Central memory CD8-positive, alpha-beta T cell (primary cell): ENCODE measurements around the gene LTB4R2.

Experiments used
- ATAC-seq: fragments of 150-1000 bp; cut with Tn5 transposase; replicated peaks from 2 replicates; pipeline ENCODE4 v1.10.0; 2022; ENCODE audit warnings: mild to moderate bottlenecking, moderate FRiP score, moderate number of reproducible peaks; ENCODE audit not compliant: poor library complexity, severe bottlenecking; ENCODE audit errors: extremely low read depth
- DNase-seq, 2 donors: peaks; one replicate each; pipeline ENCODE4 v3.0.0; 2021; ENCODE audit warnings: low spot score in 2 of 2
- H3K27ac Mint-ChIP-seq: one replicate; pipeline ENCODE4 v1.8.0; 2022; ENCODE audit warnings: low read depth, mild to moderate bottlenecking, moderate library complexity, mixed read lengths
- H3K27me3 Mint-ChIP-seq: one replicate; pipeline ENCODE4 v1.8.0; 2022; ENCODE audit warnings: mixed read lengths
- H3K36me3 Mint-ChIP-seq: one replicate; pipeline ENCODE4 v1.8.0; 2022; ENCODE audit warnings: mild to moderate bottlenecking, moderate library complexity, mixed read lengths; ENCODE audit not compliant: insufficient read depth
- H3K4me1 Mint-ChIP-seq: one replicate; pipeline ENCODE4 v1.8.0; 2022; ENCODE audit warnings: mixed read lengths
- H3K4me3 Mint-ChIP-seq: one replicate; pipeline ENCODE4 v1.8.0; 2022; ENCODE audit warnings: mild to moderate bottlenecking, moderate library complexity, mixed read lengths
- H3K9me3 Mint-ChIP-seq: one replicate; pipeline ENCODE4 v1.8.0; 2022; ENCODE audit warnings: mixed read lengths

The LTB4R2 gene

DNA sequence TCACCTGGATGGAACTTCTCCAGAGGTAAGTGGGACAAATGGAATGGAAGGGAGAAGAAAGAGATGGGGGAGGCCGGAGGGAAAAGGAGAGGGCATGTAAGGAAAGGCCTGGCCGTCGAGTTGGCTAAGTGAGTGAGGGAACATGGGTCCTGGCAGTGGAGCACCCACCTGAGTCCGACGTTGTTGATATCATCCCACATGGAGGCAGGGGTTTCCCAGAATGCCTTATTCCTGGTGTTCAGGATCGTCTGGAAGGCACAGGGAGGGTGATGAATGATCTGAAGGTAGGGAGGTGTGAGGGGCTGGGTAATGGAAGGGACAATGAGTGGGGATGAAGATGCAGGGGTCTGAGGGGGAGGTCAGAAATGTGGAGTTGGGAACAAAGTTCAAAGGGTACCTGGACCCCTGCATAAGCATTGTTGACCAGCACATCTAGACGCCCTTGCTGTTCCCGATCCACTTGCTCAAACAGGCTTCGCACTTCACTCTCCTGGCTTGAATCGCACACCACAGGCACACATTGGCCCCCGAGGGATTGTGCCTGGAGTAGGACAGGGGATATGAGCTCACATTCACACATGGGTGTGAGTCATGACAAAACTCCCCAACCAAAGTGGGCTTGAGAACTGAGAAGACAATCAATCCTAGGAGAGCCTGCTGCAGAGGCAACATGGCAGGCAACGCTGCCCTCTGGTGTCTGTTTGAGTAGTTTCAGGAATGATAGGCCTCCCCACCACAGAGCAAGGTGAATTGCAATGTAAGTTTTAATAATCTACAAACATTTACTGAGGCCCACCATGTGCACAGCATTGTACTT lies 13.4 kb upstream of the LTB4R2 start:
- DNase-seq (peak; percentile 48 to 64), ATAC-seq (peak; percentile 61)
- H3K36me3 Mint-ChIP-seq = peaks cover 29% of the 10 kb centered on the region
- peaks cover 41% of the 10 kb centered on the region for H3K4me1 Mint-ChIP-seq
- H3K27me3 Mint-ChIP-seq = no peaks in the 10 kb centered on the region
- H3K9me3 Mint-ChIP-seq = no peaks in the 10 kb centered on the region
- no peak overlapping the region for H3K4me3 Mint-ChIP-seq
- peak overlapping the region; percentile 75 for H3K27ac Mint-ChIP-seq

DNA sequence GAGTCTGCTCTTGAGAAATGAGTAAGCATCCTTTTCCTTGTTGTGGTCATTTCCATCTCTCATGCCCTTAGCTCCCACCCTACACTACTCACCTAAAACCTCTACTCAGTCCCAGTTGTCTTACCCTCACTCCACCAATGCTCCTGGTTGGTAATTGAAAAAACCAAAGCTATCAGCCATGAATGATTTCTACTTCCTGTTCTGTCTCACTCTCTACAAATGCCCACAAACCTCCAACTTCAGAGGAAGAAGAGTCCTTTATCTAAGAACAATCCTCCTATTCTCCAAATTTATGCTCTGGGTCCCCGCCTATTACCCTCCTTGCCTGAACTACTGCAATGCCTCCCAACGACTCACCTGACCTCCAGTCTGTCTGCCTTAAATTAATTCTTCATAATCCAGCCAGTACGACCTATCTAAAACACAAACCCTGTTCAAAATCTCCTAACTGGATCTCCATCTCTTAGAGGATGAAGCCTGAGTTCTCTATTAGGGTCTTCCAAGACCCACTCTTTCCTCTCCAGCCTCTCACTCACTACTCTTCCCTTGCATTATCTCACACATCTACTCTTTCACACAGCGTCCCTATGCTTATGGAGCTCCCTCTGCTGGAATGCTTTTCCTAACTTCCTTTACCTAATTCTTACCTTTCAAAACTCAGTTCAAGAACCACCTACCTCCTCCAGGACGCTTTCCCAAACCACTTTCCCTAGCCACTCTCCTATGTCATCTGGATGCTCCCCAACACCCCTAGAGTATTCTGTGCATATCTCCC lies 12.6 kb upstream of the LTB4R2 start:
- H3K27me3 Mint-ChIP-seq = no peaks in the 10 kb centered on the region
- ATAC-seq (no peak), DNase-seq (no peak)
- H3K36me3 Mint-ChIP-seq = peaks cover 32% of the 10 kb centered on the region
- peaks cover 41% of the 10 kb centered on the region for H3K4me1 Mint-ChIP-seq
- peak overlapping the region; percentile 75 for H3K27ac Mint-ChIP-seq
- no peak overlapping the region for H3K4me3 Mint-ChIP-seq
- no peaks in the 10 kb centered on the region for H3K9me3 Mint-ChIP-seq

DNA sequence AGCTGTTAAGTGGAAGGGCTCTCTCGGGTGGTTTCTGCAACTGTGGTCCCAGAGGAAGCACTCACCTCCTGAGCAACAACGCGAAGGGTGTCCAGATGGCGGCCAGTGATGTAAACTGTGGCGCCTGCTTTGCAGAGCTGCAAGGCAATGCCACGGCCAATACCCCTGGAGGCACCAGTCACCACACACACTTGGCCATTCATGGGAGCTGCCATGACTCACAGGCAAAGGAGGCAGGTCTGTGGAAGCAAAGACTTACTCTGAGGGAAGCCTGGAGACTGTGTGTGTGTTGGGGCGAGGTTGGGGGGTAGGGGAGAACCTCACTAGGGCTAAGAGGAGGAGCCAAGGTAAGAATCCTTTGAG lies 11.1 kb upstream of the LTB4R2 start:
- DNase-seq (no peak), ATAC-seq (no peak)
- H3K4me3 Mint-ChIP-seq = peak overlapping the region; percentile 90
- peaks cover 41% of the 10 kb centered on the region for H3K4me1 Mint-ChIP-seq
- H3K36me3 Mint-ChIP-seq = peaks cover 41% of the 10 kb centered on the region
- peak overlapping the region; percentile 92 for H3K27ac Mint-ChIP-seq
- H3K9me3 Mint-ChIP-seq = no peaks in the 10 kb centered on the region
- H3K27me3 Mint-ChIP-seq = no peaks in the 10 kb centered on the region

DNA sequence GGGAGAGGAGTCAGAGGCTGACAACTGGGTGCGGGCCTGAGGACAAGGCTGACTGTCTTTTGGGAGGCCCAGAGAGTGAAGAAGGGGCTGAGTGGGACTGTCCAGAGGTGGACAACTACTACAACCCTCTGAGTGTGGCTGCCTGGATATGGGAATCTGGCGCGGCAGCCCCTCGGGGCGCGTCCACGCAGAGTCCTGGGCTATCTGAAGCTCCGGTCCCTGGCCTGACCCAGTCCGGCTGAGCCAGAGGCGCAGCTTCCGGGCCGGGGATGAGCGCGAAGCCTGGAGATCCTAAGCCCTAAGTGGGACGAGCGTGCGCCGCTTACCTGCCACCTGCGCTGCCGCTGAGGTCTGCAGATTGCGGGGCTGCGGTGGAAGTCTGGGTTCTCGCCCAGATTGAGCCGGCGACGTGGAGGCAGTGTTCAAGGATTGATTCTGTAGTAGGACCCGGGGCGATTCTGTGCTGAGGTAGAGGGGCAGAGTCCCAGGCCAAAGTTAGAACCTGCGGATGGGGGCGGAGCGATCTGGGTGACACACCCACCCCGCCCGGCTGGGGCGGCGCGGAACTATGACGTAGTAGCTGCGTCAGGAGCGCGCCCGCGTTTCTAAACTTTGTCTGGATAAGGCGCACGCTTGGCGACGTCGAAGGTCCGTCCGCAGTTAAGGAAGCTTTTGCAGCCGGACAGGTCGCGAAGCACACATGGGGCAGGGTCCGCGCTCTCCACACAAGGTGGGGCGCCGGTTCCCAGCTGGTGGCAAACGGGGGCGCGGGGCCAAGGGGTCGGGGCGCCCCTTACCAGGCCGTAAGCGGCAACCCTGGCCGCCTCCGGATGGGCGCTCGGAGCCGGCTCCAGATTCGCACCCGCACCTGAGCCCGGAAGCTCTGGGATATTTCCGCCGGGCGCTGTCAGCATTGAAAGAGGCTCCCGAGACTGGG lies 10.4 kb upstream of the LTB4R2 start, which contains the start of the genes DHRS1 and NOP9:
TSS of gene DHRS1 (minus strand) at position 526 of the 937 bp plus-strand sequence. CDS start 674 bp downstream, outside the sequence.
TSS of gene NOP9 (plus strand) at position 596 of the 937 bp plus-strand sequence. CDS start at position 701, 105 bp downstream.
- DNase-seq = peak; percentile 90 to 92
- Mint-ChIP-seq H3K9me3 (no peaks in the 10 kb centered on the region), H3K36me3 (peaks cover 45% of the 10 kb centered on the region), H3K4me1 (peaks cover 41% of the 10 kb centered on the region), H3K4me3 (peak within 1 kb of the TSS; percentile 90), H3K27me3 (no peaks in the 10 kb centered on the region), H3K27ac (peak within 1 kb of the TSS; percentile 92)
- ATAC-seq = peak; percentile 82

DNA sequence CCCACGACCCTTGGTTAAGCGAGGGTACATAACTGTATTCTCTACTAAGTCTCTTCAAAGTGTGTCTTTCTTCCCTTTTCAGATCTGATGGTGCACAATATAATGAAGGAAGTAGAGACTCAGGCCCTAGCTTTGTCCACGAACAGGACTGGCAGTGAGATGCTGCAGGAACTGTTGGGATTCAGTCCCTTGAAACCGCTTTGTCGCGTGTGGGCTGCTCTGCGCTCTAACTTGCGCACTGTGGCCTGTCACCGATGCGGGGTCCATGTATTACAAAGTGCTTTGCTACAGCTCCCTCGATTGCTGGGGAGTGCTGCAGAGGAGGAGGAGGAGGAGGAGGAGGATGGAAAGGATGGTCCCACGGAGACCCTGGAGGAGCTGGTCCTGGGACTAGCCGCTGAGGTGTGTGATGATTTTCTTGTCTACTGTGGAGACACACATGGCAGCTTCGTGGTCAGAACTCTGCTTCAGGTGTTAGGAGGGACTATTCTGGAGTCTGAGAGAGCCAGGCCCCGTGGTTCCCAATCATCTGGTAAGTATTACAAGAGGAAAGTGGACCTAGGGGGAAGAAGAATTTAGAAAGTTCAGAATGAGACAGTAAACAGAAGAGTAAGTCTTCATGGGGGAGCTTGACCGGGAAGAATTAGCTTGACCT lies 9.5 kb upstream of the LTB4R2 start:
- Mint-ChIP-seq H3K27me3 (no peaks in the 10 kb centered on the region), H3K27ac (peak overlapping the region; percentile 92), H3K36me3 (peaks cover 50% of the 10 kb centered on the region), H3K4me1 (peaks cover 50% of the 10 kb centered on the region), H3K9me3 (no peaks in the 10 kb centered on the region), H3K4me3 (peak overlapping the region; percentile 90)
- ATAC-seq (no peak), DNase-seq (no peak)

DNA sequence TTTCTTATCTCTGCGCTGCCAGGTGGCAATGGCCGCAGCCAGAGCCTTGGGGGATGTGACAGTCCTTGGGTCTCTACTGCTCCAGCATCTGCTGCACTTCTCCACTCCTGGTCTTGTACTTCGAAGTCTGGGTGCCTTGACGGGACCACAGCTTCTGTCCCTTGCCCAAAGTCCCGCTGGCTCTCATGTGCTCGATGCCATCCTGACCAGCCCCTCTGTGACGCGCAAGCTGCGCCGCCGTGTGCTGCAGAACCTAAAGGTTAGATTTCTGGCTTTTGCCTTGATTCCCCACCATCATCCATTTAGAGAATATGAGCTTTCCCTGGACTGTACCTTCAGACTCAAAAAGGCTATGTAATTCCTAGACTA lies 5.9 kb upstream of the LTB4R2 start:
- ATAC-seq (no peak), DNase-seq (no peak)
- Mint-ChIP-seq H3K36me3 (peaks cover 52% of the 10 kb centered on the region), H3K4me3 (no peak overlapping the region), H3K27me3 (no peaks in the 10 kb centered on the region), H3K9me3 (no peaks in the 10 kb centered on the region), H3K4me1 (peaks cover 45% of the 10 kb centered on the region), H3K27ac (no peak overlapping the region)

DNA sequence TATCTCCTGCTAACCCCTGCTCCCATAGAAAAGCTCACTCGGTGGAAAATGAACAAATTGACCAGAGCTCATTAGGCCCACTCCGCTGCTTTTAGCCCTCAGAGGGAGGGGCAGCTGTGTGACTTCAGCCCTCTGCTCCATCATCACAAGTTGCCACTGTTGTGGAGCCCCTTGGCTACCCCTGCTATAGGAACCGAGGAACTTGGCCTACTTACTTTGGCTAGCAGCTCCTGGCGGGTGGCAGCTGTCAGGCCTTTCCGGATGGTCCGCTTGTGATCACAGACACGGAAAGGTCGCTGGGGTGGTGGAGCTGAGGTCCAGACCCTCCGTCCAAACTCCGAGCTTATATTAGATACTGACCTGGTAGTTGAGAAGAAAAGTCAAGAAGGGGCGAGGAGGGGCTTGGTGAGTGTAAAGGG lies 2.8 kb upstream of the LTB4R2 start:
- DNase-seq = no peak
- H3K4me3 Mint-ChIP-seq = no peak overlapping the region
- H3K9me3 Mint-ChIP-seq = no peaks in the 10 kb centered on the region
- H3K36me3 Mint-ChIP-seq = peaks cover 40% of the 10 kb centered on the region
- peaks cover 50% of the 10 kb centered on the region for H3K4me1 Mint-ChIP-seq
- ATAC-seq = no peak
- H3K27me3 Mint-ChIP-seq = no peaks in the 10 kb centered on the region
- no peak overlapping the region for H3K27ac Mint-ChIP-seq

DNA sequence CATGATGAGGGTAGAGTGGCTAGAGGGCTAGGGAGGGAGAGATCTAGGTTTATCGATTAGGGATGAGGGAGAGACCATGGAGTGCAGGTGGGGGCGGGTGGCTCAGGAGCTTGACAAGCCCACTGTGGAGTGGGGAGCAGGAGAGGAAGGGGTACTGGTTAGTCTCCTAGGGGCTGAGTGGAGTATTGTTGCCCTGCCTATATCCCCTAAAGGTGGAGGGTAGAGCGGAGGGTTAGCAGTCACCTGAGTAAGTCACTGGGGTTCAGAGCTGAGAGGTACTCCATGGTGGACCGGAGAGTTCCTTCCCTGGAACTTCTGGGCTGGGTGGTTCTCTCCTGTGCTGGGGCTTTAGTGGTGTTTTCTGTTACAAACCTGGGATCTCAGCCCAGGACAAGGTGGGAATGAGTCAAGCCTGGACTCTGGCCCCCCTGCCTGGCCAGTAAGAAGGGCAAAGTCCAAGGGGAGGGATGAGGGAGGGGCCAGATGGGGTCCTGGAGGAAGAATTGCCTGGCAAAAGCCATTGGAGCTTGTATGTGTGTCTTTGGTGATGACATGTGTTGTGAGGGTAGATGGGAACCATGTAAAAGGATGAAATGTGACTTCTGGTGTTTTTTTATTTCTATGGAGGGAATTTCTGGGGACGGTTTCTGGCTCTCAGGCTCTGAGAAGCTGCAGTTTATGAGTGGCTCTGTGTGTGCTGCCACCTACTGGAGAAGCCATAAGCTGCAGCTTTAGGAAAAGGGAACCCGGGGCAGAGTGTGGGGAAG lies 2.2 kb upstream of the LTB4R2 start, which contains the start of gene CIDEB:
TSS of gene CIDEB (minus strand) at position 403 of the 767 bp plus-strand sequence. CDS start at position 284, 119 bp downstream.
- H3K9me3 Mint-ChIP-seq = no peaks in the 10 kb centered on the region
- peaks cover 56% of the 10 kb centered on the region for H3K4me1 Mint-ChIP-seq
- ATAC-seq = no peak
- peaks cover 39% of the 10 kb centered on the region for H3K36me3 Mint-ChIP-seq
- no peak within 1 kb of the TSS for H3K4me3 Mint-ChIP-seq
- H3K27ac Mint-ChIP-seq = peak within 1 kb of the TSS; percentile 24
- H3K27me3 Mint-ChIP-seq = no peaks in the 10 kb centered on the region
- DNase-seq = peak; percentile 33 to 40

DNA sequence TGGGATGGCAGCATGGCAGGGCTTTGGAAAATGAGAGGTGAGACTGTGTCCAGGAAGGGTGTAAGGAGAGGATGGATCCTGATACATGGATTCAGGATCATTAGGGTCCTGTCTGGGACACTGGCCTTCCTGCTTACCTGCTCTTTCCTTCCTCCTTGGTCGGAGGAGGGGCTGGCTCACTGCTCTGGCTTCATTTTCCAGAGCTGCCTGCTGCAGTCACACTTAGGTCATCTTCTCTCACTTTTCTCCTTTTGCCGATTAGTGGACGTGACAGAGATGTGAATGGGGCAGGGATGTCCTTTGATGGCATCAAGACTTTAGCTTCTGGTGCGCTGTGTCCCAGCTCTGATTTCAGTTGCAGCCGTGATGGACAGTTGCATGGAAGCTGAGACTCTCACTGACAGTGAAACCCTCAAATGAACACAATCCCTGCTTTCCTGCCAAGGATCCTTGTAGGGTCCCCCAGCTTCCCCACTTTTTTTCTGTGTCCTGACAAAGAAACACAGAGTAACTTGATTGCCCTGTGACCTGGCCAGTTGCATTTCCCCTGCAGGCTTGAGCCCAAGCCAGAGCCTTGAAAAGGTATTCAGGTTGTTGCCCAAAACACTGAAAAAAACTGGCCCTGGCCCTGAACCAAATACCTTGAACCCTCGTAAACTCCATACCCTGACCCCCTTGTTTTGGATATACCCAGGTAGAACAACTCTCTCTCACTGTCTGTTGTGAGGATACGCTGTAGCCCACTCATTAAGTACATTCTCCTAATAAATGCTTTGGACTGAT lies 1.4 kb upstream of the LTB4R2 start:
- Mint-ChIP-seq H3K36me3 (peaks cover 33% of the 10 kb centered on the region), H3K27me3 (no peaks in the 10 kb centered on the region), H3K4me1 (peaks cover 63% of the 10 kb centered on the region), H3K9me3 (no peaks in the 10 kb centered on the region), H3K27ac (peak overlapping the region; percentile 90), H3K4me3 (no peak overlapping the region)
- DNase-seq (no peak), ATAC-seq (no peak)

DNA sequence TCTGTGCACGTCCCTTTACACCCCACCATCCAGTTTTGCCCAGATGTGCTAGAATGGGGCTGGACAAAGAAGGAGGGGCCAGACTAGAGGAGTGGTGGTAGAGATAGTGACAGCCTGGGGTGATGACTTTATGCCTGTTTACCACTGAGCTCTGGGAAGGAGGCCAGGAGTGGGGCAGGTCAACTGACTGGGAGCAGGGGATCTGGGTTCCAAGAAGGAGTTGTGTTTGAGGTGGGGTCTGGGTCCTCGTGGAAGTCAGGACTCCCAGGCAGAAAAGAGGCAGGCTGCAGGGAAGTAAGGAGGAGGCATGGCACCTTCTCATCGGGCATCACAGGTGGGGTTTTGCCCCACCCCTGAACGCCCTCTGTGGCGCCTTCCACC lies 315 bp downstream of the LTB4R2 start:
- peaks cover 74% of the 10 kb centered on the region for H3K4me1 Mint-ChIP-seq
- no peaks in the 10 kb centered on the region for H3K9me3 Mint-ChIP-seq
- DNase-seq (no peak), ATAC-seq (no peak)
- H3K27me3 Mint-ChIP-seq = no peaks in the 10 kb centered on the region
- H3K27ac Mint-ChIP-seq = peak overlapping the region; percentile 90
- H3K36me3 Mint-ChIP-seq = peaks cover 21% of the 10 kb centered on the region
- H3K4me3 Mint-ChIP-seq = peak overlapping the region; percentile 76
